ENCODE data around the gene GPR153.

The GPR153 gene

GRCh38 chr1:6256645-6257044 is 4.3 kb downstream of the GPR153 start:
- Histone ChIP-seq H3K18ac (ENCODE audit: low read length) (no peak overlapping the region), H3K79me2 (ENCODE audit: control insufficient read depth, insufficient read depth, low read length, poor library complexity) (no peaks in the 10 kb centered on the region), H3K9me3 (ENCODE audit: insufficient read depth, low read depth, low read length) (peaks cover 3% of the 10 kb centered on the region), H3K27ac (ENCODE audit: low read depth, low read length) (no peak overlapping the region), H3K9ac (ENCODE audit: low read length) (no peak overlapping the region), H3K79me1 (ENCODE audit: low read length) (no peaks in the 10 kb centered on the region), H3K4me3 (ENCODE audit: low read depth, low read length) (no peak overlapping the region), H3K14ac (ENCODE audit: low read length) (no peak overlapping the region), H3K27me3 (ENCODE audit: insufficient read depth, low read length) (peaks cover 4% of the 10 kb centered on the region), H2BK120ac (ENCODE audit: insufficient read depth, low read length, poor library complexity) (no peak overlapping the region), H4K91ac (ENCODE audit: low read depth, low read length) (no peak overlapping the region), H4K12ac (ENCODE audit: low read depth, low read length) (no peak overlapping the region), H3K4me2 (ENCODE audit: low read length) (no peak overlapping the region), H2BK5ac (ENCODE audit: low read depth, low read length, poor library complexity) (no peak overlapping the region), H2BK12ac (ENCODE audit: low read length) (no peak overlapping the region), H3K4ac (ENCODE audit: low read depth, low read length) (no peak overlapping the region), H2AFZ (ENCODE audit: insufficient read depth, low read length, poor library complexity) (no peak overlapping the region), H3K36me3 (ENCODE audit: control insufficient read depth in 1 of 2, insufficient read depth in 2 of 2, low read length in 2 of 2) (no peaks in the 10 kb centered on the region), H3K23ac (ENCODE audit: low read length) (no peak overlapping the region), H3K4me1 (ENCODE audit: control insufficient read depth in 1 of 2, insufficient read depth in 2 of 2, low read length in 2 of 2) (peaks cover 2 to 9% of the 10 kb centered on the region in 2 experiments), H4K8ac (ENCODE audit: low read depth, low read length) (no peak overlapping the region), H2AK5ac (ENCODE audit: low read length) (no peak overlapping the region)
- DNase-seq = peak; percentile 19 to 46
- WGBS (ENCODE audit: extremely low coverage, insufficient coverage, insufficient read length) = no CpG with 5 or more reads among the region's 13 CpGs

DNA sequence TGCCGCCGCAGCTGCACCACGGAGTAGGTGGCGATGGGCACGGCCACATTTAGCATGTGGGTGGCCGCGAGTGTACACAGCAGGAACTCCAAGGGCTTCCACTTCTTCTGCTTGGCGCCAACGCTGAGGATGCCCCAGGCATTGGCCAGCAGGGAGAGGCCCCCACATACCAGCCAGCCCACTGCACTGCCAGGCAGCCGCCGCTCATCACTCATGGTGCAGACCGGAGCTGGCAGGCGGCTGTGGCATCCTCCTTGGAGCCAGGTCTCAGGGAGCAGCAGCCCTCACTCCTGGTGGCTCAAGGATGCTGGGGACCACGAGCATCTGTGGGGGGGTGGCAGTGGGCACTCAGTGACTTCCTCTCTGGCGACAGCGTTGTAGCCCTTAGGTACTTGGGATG is 6.2 kb downstream of the GPR153 start:
- WGBS (ENCODE audit: extremely low coverage, insufficient coverage, insufficient read length) = no CpG with 5 or more reads among the region's 16 CpGs
- Histone ChIP-seq H3K4me3 (ENCODE audit: low read depth, low read length) (no peak overlapping the region), H3K79me2 (ENCODE audit: control insufficient read depth, insufficient read depth, low read length, poor library complexity) (no peaks in the 10 kb centered on the region), H3K9me3 (ENCODE audit: insufficient read depth, low read depth, low read length) (peaks cover 5% of the 10 kb centered on the region), H3K9ac (ENCODE audit: low read length) (no peak overlapping the region), H3K4ac (ENCODE audit: low read depth, low read length) (no peak overlapping the region), H2AFZ (ENCODE audit: insufficient read depth, low read length, poor library complexity) (no peak overlapping the region), H2BK120ac (ENCODE audit: insufficient read depth, low read length, poor library complexity) (no peak overlapping the region), H3K18ac (ENCODE audit: low read length) (no peak overlapping the region), H3K27ac (ENCODE audit: low read depth, low read length) (no peak overlapping the region), H3K4me1 (ENCODE audit: control insufficient read depth in 1 of 2, insufficient read depth in 2 of 2, low read length in 2 of 2) (peaks cover 0 to 2% of the 10 kb centered on the region in 2 experiments), H2AK5ac (ENCODE audit: low read length) (no peak overlapping the region), H3K4me2 (ENCODE audit: low read length) (no peak overlapping the region), H3K36me3 (ENCODE audit: control insufficient read depth in 1 of 2, insufficient read depth in 2 of 2, low read length in 2 of 2) (no peaks in the 10 kb centered on the region), H2BK5ac (ENCODE audit: low read depth, low read length, poor library complexity) (no peak overlapping the region), H3K23ac (ENCODE audit: low read length) (no peak overlapping the region), H2BK12ac (ENCODE audit: low read length) (no peak overlapping the region), H3K27me3 (ENCODE audit: insufficient read depth, low read length) (peaks cover 16% of the 10 kb centered on the region), H4K91ac (ENCODE audit: low read depth, low read length) (no peak overlapping the region), H4K8ac (ENCODE audit: low read depth, low read length) (no peak overlapping the region), H3K14ac (ENCODE audit: low read length) (no peak overlapping the region), H3K79me1 (ENCODE audit: low read length) (no peaks in the 10 kb centered on the region), H4K12ac (ENCODE audit: low read depth, low read length) (no peak overlapping the region)
- DNase-seq = no peak

DNA sequence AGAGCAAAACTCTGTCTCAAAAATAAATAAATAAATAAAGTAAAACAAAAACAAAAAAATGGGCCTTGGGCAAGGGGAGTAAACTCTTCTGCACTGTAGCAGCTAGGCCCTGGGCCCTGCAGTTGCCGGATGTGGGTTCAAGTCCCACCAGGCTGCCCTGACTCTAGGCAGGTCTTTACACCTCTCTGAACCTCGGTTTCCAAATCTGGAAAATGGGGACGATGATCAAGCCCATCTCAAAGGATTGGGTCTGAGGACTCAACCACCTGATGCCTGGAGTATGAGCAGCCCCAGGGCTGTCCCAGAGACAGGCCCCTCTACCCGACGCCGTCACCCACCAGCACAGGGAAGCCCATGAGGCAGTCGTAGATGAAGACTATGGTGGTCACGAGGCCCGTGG is 7.5 kb downstream of the GPR153 start:
- Histone ChIP-seq H2AK5ac (ENCODE audit: low read length) (no peak overlapping the region), H2BK12ac (ENCODE audit: low read length) (no peak overlapping the region), H4K12ac (ENCODE audit: low read depth, low read length) (no peak overlapping the region), H3K9me3 (ENCODE audit: insufficient read depth, low read depth, low read length) (peaks cover 10% of the 10 kb centered on the region), H3K4me3 (ENCODE audit: low read depth, low read length) (no peak overlapping the region), H3K23ac (ENCODE audit: low read length) (no peak overlapping the region), H4K91ac (ENCODE audit: low read depth, low read length) (no peak overlapping the region), H3K79me1 (ENCODE audit: low read length) (no peaks in the 10 kb centered on the region), H3K4me1 (ENCODE audit: control insufficient read depth in 1 of 2, insufficient read depth in 2 of 2, low read length in 2 of 2) (peaks cover 0 to 3% of the 10 kb centered on the region in 2 experiments), H3K4me2 (ENCODE audit: low read length) (no peak overlapping the region), H4K8ac (ENCODE audit: low read depth, low read length) (no peak overlapping the region), H3K27ac (ENCODE audit: low read depth, low read length) (no peak overlapping the region), H3K36me3 (ENCODE audit: control insufficient read depth in 1 of 2, insufficient read depth in 2 of 2, low read length in 2 of 2) (no peaks in the 10 kb centered on the region), H2BK5ac (ENCODE audit: low read depth, low read length, poor library complexity) (no peak overlapping the region), H2AFZ (ENCODE audit: insufficient read depth, low read length, poor library complexity) (no peak overlapping the region), H3K18ac (ENCODE audit: low read length) (no peak overlapping the region), H3K79me2 (ENCODE audit: control insufficient read depth, insufficient read depth, low read length, poor library complexity) (no peaks in the 10 kb centered on the region), H3K27me3 (ENCODE audit: insufficient read depth, low read length) (peaks cover 27% of the 10 kb centered on the region), H2BK120ac (ENCODE audit: insufficient read depth, low read length, poor library complexity) (no peak overlapping the region), H3K14ac (ENCODE audit: low read length) (no peak overlapping the region), H3K9ac (ENCODE audit: low read length) (no peak overlapping the region), H3K4ac (ENCODE audit: low read depth, low read length) (no peak overlapping the region)
- no CpG with 5 or more reads among the region's 9 CpGs for WGBS (ENCODE audit: extremely low coverage, insufficient coverage, insufficient read length)
- DNase-seq = no peak

- H3K4me2 ChIP-seq (ENCODE audit: low read length) = no peak overlapping the region
- no peak overlapping the region for H4K12ac ChIP-seq (ENCODE audit: low read depth, low read length)
Measured at GRCh38 chr1:6252374-6252710, 8.6 kb downstream of the GPR153 start.

More at GRCh38 chr1:6252374-6252710, 8.6 kb downstream of the GPR153 start:
- Histone ChIP-seq H3K9ac (ENCODE audit: low read length) (no peak overlapping the region), H4K8ac (ENCODE audit: low read depth, low read length) (no peak overlapping the region), H2BK120ac (ENCODE audit: insufficient read depth, low read length, poor library complexity) (no peak overlapping the region), H3K36me3 (ENCODE audit: control insufficient read depth in 1 of 2, insufficient read depth in 2 of 2, low read length in 2 of 2) (no peaks in the 10 kb centered on the region), H3K9me3 (ENCODE audit: insufficient read depth, low read depth, low read length) (peaks cover 12% of the 10 kb centered on the region), H3K79me2 (ENCODE audit: control insufficient read depth, insufficient read depth, low read length, poor library complexity) (no peaks in the 10 kb centered on the region), H2AFZ (ENCODE audit: insufficient read depth, low read length, poor library complexity) (no peak overlapping the region), H3K14ac (ENCODE audit: low read length) (no peak overlapping the region), H2AK5ac (ENCODE audit: low read length) (no peak overlapping the region), H3K79me1 (ENCODE audit: low read length) (no peaks in the 10 kb centered on the region), H2BK5ac (ENCODE audit: low read depth, low read length, poor library complexity) (no peak overlapping the region), H3K18ac (ENCODE audit: low read length) (no peak overlapping the region), H2BK12ac (ENCODE audit: low read length) (no peak overlapping the region), H4K91ac (ENCODE audit: low read depth, low read length) (no peak overlapping the region), H3K27me3 (ENCODE audit: insufficient read depth, low read length) (peaks cover 31% of the 10 kb centered on the region), H3K4me3 (ENCODE audit: low read depth, low read length) (no peak overlapping the region), H3K27ac (ENCODE audit: low read depth, low read length) (no peak overlapping the region), H3K4me1 (ENCODE audit: control insufficient read depth in 1 of 2, insufficient read depth in 2 of 2, low read length in 2 of 2) (peaks cover 0 to 3% of the 10 kb centered on the region in 2 experiments), H3K23ac (ENCODE audit: low read length) (no peak overlapping the region), H3K4ac (ENCODE audit: low read depth, low read length) (no peak overlapping the region)
- DNase-seq = no peak
- no CpG with 5 or more reads among the region's 4 CpGs for WGBS (ENCODE audit: extremely low coverage, insufficient coverage, insufficient read length)
